ENCODE data around the gene PRKAR1B.
"Not testable (repeated sequence)": the region's sequence is repeated elsewhere in the genome, so short reads cannot be mapped to it uniquely, and the experiment has no call there.

Gene PRKAR1B

DNA sequence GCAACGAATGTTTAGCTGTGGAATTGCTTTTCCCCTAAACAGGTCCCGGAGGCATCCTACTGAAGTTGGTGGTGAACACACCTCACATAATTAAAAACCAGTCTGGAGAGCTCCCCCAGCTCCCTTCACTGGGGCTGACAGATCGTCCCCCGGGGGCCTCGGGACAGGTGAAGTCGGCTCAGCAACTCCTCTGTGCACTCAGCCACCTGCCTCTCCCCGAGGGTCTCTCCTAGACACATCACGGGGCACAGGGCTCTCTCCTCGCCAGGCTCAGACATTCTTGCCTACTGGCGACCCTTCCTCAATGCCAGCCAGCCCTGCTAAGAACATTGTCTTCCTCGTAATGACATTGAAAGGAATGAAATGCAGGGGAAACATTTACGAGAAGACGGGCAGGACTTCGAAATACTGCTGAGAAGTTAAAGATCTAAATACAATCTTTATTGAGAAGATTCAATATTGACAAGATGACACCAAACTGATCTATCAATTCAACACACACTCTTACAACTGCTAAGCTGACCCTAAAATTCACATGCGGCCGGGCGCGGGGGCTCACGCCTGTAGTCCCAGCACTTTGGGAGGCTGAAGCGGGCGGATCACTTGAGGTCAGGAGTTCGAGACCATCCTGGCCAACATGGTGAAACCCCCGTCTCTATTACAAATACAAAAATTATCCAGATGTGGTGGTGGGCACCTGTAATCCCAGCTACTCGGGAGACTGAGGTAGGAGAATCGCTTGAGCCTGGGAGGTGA is 88.6 kb downstream of the PRKAR1B start:
- no peak for DNase-seq

DNA sequence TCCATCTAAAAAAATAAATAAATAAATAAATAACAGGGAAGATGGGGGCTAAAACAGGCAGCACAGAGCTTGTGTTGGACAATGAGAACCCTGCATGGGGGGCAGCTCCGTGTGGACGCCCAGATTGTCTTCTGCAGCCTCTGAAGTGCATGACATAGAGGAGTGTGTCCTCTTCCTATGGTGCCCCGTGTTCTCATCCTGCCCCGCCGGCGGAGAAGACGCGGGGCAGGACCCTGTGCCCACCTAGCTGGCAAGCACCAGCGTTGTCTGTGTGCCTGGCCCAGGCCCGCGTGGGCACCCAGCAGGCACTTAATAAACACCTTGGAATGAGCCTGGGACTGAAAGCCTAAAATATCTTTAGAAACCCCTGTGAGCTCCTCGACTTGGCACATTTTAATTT is 89.3 kb downstream of the PRKAR1B start:
- no peak for DNase-seq

DNA sequence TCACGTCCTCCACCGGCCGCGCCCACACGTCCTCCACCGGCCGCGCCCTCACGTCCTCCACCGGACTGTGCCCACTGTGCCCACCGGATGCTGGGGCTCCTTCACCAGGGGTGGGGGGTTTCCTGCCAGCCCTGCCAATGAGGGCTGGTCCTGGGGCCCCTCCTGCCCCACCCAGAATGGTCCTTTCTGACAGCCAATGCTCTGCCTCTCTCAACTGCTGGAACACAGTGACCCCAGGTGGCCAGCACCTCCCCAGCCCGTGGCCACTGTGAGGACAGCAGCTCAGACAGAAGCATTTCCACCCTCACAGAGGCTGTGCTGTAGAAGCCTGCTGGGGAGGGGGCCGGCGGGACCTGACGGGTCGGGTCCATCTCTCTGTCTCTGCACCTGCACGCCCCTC is 90.7 kb downstream of the PRKAR1B start:
- DNase-seq, result no peak

DNA sequence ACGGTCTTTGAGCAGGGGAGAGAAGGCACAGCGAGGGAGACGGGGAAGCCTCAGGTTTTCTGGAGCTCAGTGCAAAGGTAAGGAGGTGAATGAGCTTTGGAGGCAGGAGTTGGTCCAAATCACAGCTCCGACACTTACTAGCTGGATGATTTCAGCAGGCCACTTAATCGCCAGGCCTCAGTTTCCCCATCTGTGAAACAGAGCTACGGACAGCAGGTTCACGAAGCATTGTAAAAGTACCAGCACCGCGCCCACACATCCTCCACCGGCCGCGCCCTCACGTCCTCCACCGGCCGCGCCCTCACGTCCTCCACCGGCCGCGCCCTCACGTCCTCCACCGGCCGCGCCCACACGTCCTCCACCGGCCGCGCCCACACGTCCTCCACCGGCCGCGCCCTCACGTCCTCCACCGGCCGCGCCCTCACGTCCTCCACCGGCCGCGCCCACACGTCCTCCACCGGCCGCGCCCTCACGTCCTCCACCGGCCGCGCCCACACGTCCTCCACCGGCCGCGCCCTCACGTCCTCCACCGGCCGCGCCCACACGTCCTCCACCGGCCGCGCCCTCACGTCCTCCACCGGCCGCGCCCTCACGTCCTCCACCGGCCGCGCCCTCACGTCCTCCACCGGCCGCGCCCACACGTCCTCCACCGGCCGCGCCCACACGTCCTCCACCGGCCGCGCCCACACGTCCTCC is 91.2 kb downstream of the PRKAR1B start:
- DNase-seq, result not testable (repeated sequence)

DNA sequence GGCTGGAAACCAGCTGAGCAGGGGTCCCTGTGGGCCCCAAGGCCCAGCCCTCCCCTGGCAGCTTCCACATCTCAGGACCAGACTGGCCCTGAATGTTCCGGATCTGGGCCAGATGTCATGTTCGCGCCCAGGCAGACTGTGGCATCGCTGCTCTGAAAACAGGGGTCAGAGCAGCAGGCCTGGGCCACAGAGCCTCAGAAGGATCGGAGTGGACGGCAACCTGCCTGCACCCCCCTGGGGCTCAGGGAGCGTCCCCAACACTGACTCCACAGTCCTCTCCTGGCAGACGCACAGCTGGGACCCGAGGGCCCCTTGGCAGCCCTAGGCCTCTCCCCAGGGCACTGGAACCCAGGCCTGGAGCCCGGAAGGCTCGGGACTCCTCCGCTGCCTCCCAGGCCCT is 91.9 kb downstream of the PRKAR1B start:
- no peak for DNase-seq

DNA sequence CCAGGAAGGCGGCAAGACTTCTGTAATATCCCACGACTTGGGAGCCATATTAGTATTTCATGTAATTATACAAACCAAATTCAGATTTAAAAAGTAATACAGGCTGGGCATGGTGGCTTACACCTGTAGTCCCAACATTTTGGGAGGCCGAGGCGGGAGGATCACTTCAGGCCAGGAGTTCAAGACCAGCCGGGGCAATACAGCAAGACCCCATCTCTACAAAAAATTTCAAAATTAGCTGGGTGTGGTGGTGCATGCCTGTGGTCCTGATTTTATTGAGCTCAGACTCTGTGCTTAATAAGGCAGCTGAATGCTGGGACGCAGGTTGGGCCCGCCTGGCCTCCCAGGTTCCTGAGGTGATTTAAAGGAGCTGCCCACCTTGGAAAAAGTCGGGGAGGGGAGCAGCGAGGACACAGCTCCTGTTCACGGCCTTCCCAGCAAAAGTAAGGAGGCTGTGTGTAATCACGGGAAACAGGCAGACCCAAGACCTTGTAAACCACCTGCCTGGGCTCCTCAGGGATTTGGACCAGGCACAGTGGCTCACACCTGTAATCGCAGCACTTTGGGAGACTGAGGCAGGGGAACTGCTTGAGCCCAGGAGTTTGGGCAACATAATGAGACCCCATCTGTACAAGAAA is 93.6 kb downstream of the PRKAR1B start:
- DNase-seq, result no peak

DNA sequence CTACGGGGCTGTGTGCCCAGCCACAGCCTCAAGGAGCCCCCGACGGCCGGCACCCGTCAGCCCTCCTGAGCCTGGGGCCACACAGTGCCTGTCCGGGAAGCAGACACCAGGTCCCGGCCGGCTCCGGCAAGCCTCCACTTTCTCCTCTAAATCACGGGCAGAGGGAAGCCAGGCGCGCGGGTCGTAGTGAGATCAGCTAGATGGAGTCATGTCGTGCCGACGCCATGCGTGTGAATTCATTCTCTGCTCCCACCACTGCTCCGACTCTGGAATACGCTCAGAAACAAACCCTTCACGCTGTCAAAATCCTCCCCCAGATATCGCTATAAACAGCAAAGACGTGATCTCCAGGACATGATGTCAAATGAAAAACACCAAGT is 94.3 kb downstream of the PRKAR1B start:
- no peak for DNase-seq

DNA sequence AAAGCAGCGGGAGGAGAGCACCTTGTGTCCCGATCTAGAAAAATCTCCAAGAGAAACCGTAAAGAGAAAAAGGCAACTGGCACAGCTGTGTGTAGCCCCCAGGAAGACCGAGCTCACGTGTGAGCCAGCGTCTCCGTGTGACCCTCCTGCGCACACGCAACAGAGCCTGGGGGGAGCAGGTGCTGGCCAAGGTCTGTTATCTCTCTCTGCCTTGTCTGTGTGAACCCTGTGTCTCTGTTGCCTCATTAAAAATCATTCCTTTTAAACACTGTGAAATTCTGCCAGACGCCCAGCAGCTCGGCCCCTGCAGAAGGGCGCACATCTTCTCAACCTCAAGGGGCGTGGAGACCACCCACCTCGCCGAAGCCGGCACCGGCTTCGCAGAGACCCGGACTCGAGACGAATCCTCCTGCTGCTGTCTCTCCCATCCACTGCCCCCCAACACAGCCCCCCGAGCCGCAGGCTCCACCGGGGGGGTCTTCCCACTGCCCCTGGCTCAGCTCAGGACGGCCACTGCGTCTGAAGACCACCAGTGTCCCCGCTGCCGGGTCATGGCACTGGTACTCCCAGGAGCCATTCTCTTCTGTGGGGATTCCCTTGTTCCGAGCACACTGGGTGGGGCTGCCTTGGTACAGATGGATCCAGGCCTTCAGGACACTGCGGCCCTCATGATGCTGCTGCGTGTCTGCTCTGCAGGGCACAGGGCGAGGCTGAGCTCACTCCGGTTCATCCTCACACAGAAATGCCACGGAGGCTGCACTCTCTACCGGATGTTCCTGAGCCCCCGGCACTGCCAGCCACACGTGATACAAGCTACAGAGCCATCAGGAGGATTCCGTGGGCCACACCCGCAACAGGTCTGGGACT is 94.9 kb downstream of the PRKAR1B start:
- no peak for DNase-seq

DNA sequence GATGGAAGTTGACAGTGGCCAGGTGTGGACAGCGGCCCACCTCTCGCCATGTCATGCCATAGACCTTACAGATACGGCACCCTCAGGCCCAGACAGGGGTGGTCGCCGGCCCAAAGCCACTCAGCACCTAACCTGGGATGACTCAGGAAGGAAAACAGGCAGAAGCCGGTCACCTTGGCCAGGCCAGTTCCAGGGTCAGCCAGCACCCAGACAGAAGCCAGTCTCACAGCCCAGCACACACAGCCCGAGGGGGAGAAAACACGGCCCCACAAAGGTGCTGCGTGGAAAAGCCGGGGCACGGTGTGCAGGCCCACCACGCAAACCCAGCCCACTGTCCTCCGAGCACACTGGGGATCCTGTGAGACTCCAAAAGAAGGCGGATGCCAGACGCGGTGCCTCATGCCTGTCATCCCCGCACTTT is 95.8 kb downstream of the PRKAR1B start:
- no peak for DNase-seq

DNA sequence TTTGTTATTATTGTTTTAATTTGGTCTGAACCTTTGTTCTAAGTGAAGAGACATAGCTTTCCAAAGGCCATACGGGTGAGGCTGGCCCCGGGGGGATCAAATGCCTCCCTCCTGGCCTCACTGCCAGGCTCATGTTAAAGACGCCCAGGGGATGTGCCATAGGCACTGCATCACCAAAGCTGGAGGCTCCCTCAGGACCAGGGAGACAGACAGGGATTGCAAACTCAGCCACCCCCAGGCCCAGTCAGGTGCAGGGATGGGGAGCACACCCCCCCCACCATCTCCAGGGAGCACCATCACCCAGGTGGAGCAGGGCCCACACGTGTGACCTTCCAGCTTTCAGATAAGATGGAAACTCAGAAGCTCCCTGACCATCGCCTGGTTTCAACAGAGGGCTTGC is 96.5 kb downstream of the PRKAR1B start:
- no peak for DNase-seq

DNA sequence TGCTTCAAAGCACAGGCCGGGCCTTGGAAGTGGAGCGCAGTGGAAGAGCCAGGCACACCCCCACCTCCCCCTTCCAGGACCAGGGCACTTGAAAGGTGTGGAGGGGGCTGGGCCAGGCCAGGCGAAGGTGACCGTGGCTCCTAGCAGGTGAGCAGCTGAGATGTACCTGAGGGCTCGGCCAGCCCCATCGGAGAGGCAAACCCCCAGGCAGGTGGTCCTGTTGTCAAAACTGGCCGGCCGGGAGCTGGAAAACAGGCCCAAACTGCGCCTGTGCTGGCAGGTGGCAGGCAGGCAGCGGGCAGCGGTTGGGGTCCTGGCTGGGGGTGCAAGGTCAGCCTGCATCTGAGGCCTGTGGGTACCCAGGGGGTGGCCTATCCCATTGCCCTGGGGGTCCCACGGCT is 97.0 kb downstream of the PRKAR1B start:
- DNase-seq, result no peak

DNA sequence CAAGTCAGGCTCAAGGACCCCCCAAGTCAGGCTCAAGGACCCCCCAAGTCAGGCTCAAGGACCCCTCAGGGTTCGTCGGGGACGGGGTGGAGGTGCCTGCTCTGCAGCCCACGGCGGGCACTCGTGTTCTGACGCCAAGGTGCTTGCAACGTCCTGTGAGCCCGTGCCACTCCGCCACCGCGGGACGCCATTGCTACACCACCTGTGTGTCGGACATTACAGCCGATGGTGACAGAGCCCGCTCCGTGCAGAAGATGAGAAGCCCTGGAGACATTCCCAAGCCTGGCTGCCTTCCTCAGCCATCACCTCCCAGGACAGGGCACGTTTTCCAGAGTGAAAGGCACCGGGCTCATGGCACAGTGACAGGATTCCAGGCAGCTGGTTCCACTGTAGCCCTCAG is 98.3 kb downstream of the PRKAR1B start:
- DNase-seq, result no peak

DNA sequence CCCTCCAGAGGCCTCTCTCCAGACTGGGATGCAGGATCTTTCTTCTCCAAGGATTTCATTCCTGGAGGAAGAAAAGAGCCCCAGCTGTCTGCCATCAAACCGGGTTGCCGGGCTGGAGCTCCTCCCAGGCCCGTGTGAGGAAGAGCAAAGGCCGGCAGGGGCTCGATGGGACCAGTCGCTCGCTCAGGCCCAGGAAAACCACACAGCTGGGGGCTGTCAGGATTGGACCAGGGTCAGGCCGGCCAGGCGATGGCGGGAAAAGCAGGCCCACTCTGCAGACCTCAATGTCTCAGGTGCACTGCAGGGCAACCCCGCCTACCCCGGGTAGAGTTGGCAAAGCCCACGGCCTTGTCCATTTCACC is 98.7 kb downstream of the PRKAR1B start:
- DNase-seq, result no peak

DNA sequence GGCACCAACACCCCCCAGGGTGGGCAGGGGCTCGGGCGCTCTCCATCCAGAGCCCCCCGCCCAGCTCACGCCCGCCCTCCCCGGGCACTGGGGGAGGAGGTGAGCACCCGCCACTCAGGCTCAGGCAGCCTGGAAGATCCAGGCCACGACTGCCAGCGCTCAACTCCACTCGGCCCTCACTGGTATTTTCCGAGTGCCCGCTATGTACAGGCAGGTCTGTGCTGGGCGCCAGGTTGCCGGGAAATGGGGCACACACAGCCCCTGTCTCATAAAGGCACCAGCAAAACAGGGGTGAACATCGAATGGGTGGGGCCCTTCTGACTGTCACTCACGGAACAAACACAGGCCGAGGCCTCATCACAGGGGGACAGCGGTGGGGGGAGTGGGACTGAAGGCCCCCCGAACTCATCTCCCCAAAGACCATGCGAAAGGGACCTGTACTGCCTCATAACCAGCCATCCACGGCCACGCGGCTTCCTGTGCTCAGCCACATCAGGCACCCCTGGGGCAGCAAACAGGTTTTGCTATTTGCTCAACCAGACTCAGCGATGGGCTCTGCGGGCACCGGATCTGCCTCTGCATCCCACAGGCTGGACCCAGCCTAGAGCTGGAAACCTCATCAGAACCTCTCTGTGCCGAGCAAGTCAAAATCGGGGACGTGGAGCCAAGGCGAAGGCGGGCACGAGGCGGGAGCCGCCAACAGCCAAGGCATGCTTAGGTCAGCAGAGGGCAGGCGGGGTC is 99.2 kb downstream of the PRKAR1B start:
- no peak for DNase-seq

DNA sequence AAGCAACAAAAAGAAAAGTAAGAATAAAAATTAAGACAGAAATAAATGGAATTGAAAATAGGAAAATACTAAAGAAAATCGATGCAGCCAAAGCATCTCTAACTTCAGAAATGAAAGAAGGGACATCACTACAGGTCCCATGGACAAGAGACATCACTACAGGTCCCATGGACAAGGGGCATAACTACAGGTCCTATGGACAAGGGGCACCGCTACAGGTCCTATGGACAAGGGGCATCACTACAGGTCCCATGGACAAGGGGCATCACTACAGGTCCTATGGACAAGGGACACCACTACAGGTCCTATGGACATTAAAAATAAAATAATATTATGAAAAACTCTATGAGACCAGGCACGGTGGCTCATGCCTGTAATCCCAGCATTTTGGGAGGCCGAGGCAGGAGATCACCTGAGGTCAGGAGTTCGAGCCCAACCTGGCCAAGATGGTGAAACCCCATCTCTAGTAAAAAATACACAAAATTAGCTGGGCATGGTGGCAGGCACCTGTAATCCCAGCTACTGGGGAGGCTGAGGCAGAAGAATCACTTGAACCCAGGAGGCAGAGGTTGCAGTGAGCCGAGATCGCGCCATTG is 101.6 kb downstream of the PRKAR1B start:
- no peak for DNase-seq

DNA sequence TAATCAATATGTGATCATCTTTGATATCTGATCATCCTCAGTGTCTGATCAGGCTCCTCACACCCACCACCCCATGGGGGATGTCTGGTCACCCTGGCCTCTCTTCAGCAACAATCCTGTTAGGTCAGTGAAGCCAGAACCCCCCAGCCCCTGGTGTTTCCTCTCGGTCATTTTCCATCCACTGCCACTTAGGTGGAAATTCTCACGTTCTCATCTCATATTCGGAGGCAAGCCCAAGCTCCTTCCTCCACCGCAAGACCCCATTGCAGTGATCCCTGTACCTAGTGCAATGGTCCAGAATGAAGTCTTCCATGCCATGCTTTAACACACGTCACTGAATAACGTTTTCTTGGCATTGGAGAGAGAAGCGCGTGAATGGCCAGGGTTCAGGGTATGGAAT is 103.6 kb downstream of the PRKAR1B start:
- DNase-seq, result no peak

DNA sequence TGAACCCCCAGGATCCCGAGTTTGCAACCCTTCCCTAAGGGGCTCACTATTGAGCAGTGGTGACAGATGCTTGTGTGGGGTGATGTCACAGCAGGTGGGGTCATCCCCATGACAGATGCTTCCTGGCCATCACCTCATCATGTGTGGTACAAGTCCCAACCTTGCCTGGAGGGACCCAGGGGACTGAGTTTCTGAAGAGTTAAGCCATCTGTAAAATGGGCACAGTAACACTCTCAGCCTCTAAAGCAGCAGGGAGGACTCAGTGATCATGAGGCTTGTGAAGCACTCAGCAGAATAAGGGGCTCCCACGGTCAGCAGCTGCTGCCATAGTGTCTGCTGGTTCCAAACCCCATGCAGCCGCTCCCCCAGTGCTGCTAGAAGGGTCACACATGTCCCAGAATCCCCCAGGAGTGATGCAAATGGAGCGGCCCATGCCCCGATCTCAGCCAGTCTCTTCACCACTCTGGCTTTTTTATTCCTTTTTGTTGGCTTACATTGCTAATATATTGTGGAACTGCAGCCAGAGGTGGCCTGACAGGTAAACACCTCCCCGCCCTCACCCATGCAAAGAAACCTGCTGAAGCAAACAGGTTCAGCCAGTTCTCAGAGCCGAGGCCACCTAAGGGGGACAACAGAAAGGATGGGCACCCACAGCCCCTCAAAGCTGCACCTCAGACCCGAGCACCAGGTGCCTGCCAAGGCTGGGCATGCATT is 105.4 kb downstream of the PRKAR1B start:
- DNase-seq, result no peak

DNA sequence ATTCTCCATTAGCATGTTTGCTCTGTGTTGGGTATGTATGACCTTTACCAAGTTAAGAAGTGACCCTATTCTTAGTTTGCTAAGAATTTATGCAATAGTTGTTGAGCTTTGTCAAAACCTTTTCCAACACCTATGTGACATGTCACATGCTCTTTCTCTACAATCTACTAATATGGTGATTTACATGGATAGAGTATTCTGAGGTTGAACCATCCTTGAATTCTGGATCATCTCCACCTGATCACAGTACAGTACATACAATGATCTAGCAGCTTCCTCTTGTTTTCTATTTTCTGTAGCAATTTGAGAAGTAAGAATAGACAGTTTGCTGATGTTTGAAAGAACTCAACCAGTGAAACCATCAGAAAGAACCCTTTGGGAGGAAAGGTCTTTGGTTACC is 106.2 kb downstream of the PRKAR1B start:
- DNase-seq, result no peak

DNA sequence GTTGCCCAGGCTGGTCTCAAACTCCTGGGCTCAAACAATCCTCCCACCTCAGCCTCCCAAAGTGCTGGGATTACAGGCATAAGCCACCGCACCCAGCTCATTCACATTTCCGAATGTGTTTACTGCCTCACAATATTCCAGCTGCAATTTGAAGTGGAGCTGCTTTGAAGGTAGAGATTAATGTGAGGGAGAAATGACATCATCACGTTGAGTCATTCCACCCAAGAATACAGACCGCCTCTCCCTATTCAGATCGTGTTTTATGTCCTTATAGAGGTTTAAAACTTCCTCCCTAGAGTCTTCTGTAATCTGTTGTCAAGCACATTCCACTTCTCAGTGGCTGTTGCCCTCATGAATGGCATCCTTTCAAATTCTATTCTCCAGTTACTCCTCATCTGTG is 107.0 kb downstream of the PRKAR1B start:
- DNase-seq, result no peak

DNA sequence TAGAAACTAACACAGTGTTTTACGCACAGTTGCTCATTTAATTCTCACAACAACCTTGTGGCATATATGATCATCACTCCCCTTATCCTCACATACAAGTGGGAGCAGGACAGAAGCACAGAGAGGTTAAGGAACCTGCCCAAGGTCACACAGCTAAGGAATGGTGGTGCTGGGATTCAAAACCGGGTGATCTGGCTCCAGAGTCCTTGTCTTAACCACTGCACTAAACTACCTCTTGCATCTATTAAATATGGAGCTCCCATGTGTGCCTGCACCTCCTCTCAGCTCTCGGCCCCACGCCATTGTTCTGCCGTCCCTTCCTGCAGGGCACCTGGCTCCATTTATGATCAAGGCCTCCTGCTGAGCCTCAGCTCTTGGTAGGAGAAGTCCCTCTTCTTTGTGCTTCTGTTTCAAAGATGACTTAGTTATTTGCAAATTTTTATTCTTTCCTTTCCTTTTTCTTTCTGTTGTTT is 107.7 kb downstream of the PRKAR1B start:
- no peak for DNase-seq

Measured in NCI-H1048 (cell line).